NCI-H1105 (cell line): Measurements from ENCODE around the gene ACTL7A.
"Not testable (repeated sequence)": the region's sequence is repeated elsewhere in the genome, so short reads cannot be mapped to it uniquely, and the experiment has no call there.

Experiments used
- DNase-seq: peaks from one replicate; lab custom pipeline; 2025; lab: John Stamatoyannopoulos, UW

The ACTL7A gene

GRCh38 chr9:108861997-108862396, at the start of gene ACTL7A:
Gene ACTL7A, plus strand, starts transcription at chr9:108862266. Its CDS starts 57 bp downstream, at chr9:108862323.
- DNase-seq, result no peak

- DNase-seq, result no peak
Observed at GRCh38 chr9:108812396-108813025, 49.6 kb upstream of the ACTL7A start.

DNA sequence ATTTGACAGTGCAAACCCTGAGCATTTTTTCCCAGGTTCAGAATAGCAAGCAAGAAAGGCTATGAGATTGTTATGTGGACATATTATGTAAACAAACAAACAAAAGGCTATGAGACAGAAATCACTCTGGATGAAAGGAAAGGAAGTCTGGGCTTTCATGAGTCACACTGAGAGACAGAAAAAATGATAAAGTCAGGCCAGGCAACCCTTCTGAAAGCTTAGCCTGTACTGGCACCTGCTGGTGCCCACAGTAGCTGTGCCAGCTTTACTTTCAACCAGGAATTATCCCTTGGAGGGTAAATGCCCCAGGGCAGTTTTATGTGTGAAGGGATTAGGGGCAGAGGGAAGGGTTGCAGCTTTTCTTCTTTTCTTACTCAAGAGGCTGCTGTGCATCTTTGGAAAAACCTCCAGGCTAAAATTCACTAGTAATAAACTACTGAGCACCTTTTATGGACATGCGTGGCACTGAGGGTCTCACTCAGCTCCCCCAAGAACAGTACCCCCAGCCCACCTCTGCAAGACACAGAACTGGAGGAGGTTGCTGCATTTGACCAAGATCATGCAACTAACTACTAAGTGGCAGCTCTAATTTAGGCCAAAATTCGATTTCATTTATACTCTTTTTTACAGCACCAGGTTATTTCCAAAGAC, 48.0 kb upstream of the ACTL7A start:
- DNase-seq, result peak; percentile 40

DNA sequence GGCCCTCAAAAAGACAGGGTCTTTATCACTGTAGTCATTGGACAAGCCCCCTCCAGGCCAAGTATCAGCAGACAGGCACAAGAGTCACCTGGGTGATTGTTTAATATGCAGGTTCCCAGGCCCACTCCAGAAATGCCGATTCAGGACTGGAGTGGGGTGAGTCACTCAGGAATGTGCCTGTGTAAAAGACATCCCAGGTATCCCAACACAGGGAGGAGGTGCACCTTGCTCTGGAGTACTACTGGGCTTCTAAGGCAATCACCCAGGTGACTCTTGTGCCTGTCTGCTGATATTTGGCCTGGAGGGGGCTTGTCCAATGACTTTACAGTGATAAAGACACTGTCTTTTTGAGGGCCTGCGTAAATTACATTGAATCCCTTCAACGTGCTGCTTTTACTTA, 46.9 kb upstream of the ACTL7A start:
- no peak for DNase-seq

DNA sequence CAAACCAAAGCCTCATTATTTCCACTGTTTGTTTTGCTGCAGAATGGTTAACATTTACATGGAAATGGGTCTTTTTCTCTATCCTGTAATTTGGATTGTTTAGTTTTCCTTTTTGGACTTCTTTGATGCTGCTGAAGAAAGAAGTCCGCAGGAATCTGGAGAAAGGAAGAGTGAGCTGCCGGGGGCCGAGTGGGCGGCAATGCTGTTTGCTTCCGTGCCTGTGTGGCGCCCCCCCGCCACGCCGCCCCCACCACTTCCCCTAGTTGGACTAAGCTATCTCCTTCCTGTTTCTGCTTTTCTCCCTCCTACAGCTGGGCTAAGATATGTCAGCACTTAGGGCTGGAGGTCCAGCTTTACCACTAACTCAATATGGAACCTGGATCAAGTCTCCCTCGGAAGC, 46.0 kb upstream of the ACTL7A start:
- no peak for DNase-seq

- no peak for DNase-seq
Observed at GRCh38 chr9:108823829-108824228, 38.2 kb upstream of the ACTL7A start.

GRCh38 chr9:108830272-108830671, 31.8 kb upstream of the ACTL7A start:
- no peak for DNase-seq

GRCh38 chr9:108831496-108832178, 30.4 kb upstream of the ACTL7A start:
- no peak for DNase-seq

- no peak for DNase-seq
Observed at GRCh38 chr9:108832179-108832500, 29.9 kb upstream of the ACTL7A start.

DNA sequence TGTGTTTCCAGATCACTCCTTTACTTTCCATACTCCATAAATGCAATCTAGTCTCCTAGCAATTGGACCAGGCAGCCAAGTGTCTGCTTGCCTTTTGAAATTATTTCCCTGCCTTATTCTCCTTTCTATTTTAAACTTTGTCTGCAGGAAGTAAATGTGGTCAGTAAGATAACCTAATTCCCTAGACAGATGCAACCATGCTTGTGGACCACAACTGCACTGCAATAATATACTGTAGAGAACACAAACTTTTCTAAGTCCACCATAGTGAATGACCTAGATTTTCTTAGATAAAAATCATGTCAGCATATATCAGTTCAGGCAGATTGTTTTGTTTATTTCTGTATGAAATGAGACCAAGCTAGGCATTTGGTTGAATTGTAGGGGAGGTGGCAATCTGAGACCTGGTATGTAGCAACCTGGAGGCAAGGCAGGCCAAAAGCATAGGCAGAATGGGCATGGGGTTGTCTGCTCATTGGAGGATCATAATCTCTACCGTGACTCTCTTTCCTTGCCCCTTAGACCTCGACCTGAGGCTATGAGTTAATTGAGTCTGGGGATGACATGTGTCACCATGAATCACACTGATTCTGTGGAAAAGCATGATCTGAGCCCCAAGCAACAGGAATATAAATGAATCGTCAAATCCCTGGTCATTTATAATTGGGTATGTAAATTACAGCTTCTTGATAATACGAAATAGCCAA, 27.0 kb upstream of the ACTL7A start:
- DNase-seq, result no peak

DNA sequence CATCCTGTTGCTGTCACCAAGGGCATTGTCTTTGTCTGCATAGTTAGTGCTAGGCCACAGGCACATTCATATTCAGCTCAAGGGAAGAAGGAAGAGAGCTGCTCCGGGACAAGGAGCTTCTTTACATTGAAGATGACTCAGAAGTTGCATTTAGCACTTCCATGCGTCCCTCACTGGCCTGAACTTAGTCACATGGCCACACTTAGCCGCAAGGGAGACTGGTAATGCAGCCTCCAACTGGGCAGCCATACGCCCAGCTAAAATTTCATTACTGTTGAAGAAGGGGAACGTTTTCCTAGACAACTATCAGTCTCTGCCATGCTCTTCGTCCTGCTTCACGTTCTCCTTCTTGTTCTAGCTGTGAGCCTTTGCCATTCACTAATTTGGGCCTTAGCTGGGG, 26.2 kb upstream of the ACTL7A start:
- DNase-seq, result no peak

GRCh38 chr9:108836319-108836718, 25.7 kb upstream of the ACTL7A start:
- no peak for DNase-seq

DNA sequence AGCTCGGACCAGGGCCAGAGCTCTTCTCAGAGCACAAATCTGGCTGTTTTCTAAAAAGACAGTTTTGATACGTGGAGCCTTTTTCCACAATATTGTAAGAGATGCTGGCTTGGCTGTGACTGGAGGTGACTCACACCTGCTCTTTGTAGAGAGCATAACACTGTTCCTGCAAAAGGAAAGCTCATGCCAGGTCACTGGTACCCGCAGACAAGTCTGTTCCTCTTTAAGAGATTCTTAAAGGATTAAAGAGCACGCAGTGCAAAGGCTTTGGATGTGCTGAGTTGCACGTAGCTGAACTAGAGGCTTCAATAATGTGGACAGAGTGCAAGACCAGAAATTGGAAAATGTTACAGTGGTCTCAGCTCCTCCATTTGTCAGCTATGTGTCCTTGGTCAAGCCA, 25.3 kb upstream of the ACTL7A start:
- DNase-seq, result no peak

DNA sequence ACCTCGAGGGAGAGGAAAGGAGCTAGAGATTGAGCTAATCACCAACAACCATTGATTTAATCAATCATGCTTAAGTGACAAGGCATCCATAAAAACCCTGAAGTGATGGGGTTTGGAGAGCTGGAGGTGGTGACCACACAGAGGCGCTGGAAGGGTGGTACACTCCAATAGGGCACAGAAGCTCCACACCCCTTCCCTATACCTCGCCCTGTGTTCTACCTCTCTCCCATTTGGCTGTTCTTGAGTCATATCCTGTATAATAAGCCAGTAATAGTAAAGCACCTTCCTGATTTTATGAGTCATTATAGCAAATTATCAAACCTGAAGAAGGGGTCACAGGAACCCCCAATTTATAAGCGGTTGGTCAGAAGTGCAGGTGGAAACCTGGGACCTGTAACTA, 24.5 kb upstream of the ACTL7A start:
- DNase-seq, result no peak

GRCh38 chr9:108838017-108838416, 24.0 kb upstream of the ACTL7A start:
- DNase-seq, result no peak

- DNase-seq, result not testable (repeated sequence)
Observed at GRCh38 chr9:108839561-108839960, 22.5 kb upstream of the ACTL7A start.

DNA sequence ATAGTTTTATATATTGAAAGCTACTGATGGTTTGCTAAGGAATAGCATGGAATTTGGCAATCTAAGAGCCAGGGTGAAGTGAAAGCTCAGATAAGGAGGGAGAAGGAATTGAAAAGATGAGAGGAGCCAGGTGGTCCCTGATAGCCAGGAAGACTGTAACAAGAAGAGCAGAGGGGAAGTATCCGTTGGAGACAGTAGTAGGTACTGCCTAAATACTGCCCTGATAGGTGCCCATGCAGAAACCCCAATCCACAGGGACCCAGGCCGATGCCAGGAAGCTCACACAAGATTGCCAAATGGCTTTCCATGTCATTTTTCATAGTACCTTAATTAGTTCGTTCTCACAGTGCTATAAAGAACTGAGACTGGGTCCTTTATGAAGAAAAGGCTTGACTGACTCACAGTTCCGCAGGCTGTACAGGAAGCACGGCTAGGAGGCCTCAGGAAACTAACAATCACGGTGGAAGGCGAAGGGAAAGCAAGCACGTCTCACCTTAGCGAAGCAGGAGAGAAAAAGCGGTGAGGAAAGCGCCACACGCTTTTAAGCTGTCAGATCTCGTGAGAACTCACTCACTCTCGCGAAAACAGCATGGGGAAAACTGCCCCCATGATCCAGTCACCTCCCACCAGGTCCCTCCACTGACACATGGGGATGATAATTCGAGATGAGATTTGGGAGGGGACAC, 19.3 kb upstream of the ACTL7A start:
- no peak for DNase-seq

DNA sequence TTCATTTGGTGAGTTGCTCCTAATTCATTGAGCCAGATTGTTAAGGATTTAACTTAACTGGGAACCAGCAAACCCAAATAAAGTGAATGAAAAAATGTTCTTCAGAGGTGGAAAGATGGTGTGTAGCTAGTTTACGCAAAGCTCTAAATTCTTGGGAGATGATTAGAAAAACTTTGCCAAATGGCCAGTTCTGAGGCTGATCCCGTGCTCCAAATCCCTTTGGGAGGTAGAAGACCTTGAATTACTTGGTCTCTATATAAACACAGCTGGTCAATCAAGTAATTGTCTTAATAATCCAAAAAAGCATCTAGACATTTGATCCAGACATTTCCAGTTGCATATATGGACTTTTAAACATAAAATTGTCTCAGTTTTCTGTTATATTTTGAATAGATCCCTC, 17.7 kb upstream of the ACTL7A start:
- DNase-seq, result peak; percentile 56

DNA sequence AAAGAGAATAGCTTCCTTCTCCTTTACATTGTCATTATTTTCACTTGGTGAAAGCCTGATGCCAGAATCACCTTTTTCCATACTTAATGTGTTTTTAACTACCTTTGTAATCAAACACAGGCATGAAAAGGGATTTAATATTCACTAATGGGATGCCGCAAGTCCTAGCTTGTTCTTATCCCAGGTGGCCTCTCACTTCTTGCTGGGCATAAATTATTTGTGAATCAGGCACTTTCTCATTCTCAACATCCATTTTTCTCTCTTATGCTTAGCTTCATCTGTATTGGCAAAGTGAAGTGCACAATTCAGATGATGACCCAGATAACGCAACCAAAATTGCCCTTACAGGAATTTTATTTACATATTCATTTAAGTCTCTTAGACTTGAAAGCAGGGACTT, 17.2 kb upstream of the ACTL7A start:
- DNase-seq, result peak; percentile 92

GRCh38 chr9:108845507-108845906, 16.6 kb upstream of the ACTL7A start:
- DNase-seq, result no peak

DNA sequence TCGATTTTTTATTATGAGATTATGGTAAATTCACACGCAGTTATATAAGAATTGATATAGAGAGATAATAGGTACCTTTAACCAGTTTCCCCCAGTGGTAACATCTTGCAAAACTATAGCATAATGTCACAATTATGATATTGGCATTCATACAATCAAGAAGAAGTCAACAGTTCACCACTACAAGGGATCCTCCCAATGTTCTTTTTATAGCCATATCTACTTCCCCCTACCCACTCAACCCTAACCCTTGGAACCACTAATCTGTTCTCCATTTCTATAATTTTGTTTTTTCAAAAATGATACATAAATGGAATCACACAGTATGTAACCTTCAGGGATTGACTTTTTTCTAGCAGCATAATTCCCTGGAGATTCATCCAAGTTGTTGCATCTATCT, 16.1 kb upstream of the ACTL7A start:
- no peak for DNase-seq

DNA sequence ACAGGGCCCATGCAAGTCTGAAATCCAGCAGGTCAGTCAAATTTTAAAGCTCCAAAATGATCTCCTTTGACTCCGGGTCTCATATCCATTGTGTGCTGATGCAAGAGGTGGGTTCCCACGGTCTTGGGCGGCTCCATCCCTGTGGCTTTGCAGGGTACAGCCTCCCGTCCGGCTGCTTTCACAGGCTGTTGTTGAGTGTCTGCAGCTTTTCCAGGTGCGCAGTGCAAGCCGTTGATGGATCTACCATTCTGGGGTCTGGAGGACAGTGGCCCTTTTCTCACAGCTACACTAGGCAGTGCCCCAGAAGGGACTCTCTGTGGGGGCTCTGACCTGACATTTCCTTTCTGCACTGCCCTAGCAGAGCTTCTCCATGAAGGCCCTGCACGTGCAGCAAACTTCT, 13.8 kb upstream of the ACTL7A start:
- DNase-seq, result not testable (repeated sequence)
